ENCODE results near the gene CETP. TPM values are rescaled to one million over a fixed set of nuclear protein-coding genes. Genes with fewer than 3 reads are reported as not detected.

Gene CETP
- total and polyA plus RNA-seq, 2 of the 8 experiments (the other 6 are each of a cell fraction or from before 2014, with no cell fraction given) = not detected

DNA sequence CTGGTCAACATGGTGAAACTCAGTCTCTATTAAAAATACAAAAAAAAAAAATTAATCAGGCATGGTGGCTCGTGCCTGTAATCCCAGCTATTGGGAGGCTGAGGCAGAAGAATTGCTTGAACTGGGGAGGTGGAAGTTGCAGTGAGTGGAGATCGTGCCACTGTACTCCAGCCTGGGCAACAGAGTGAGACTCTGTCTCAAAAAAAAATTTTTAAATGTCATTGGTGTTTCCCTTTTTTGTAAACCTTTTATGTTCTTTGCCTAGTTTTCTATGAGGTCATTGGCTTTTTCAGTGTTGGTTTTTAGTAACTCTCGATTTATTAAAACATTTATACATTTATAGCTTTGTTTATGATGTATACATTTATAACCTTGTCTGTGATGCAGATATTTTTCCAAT is 45.8 kb downstream of the CETP start:
- Histone ChIP-seq H3K4me1 (replicated peaks in 1 of 4; ENCODE audit: control insufficient read depth in 3 of 4, insufficient read depth in 4 of 4, low read length in 3 of 4) (peaks cover 0 to 11% (median 6%) of the 10 kb centered on the region in 4 experiments; a peak in 4 of 7 replicates), H4K91ac (replicated peaks; ENCODE audit: insufficient read length, low read length) (no peak overlapping the region), H4K20me1 (replicated peaks in 1 of 2; ENCODE audit: control insufficient read depth in 1 of 2, insufficient read depth in 2 of 2, low read length in 2 of 2) (no peaks in the 10 kb centered on the region), H3K27me3 (replicated peaks in 1 of 4; ENCODE audit: control insufficient read depth in 3 of 4, extremely low read depth in 1 of 4, insufficient read depth in 3 of 4, low read length in 3 of 4) (no peaks in the 10 kb centered on the region), H2AFZ (ENCODE audit: low read length) (no peak overlapping the region), H3K23me2 (ENCODE audit: low read depth, low read length) (no peaks in the 10 kb centered on the region), H3K4me3 (ENCODE audit: extremely low read depth in 1 of 4, insufficient read depth in 2 of 4, low read depth in 3 of 4, low read length in 4 of 4) (no peak overlapping the region), H2BK12ac (ENCODE audit: low read depth, low read length) (no peak overlapping the region), H3K36me3 (ENCODE audit: control insufficient read depth in 2 of 4, insufficient read depth in 4 of 4, low read length in 3 of 4) (no peaks in the 10 kb centered on the region), H3K27ac (ENCODE audit: low read depth, low read length) (no peak overlapping the region), H2AK5ac (ENCODE audit: low read depth, low read length) (no peak overlapping the region), H2BK120ac (replicated peaks; ENCODE audit: low read depth, low read length) (no peak overlapping the region), H3K14ac (ENCODE audit: insufficient read length) (no peak overlapping the region), H2BK20ac (ENCODE audit: low read length) (no peak overlapping the region), H2BK5ac (ENCODE audit: low read depth, low read length) (no peak overlapping the region), H2BK15ac (ENCODE audit: low read length) (no peak overlapping the region), H3K9me3 (ENCODE audit: insufficient read depth in 2 of 2, low read depth in 1 of 2, low read length in 1 of 2) (no peaks in the 10 kb centered on the region), H3K9ac (replicated peaks in 1 of 4; ENCODE audit: extremely low read depth in 1 of 4, low read depth in 3 of 4, low read length in 3 of 4) (no peak overlapping the region), H4K5ac (ENCODE audit: insufficient read length, low read depth, low read length) (no peak overlapping the region), H3K4ac (replicated peaks; ENCODE audit: insufficient read length, low read depth, low read length) (no peak overlapping the region), H3K79me2 (ENCODE audit: control insufficient read depth in 1 of 2, insufficient read depth in 2 of 2, low read length in 2 of 2) (no peaks in the 10 kb centered on the region), H3K18ac (ENCODE audit: extremely low read depth, low read length) (no peak overlapping the region), H3K79me1 (ENCODE audit: low read depth, low read length) (no peaks in the 10 kb centered on the region), H3K23ac (ENCODE audit: insufficient read length) (no peak overlapping the region), H4K8ac (ENCODE audit: extremely low read depth, insufficient read depth, low read length) (no peak overlapping the region), H3K4me2 (ENCODE audit: insufficient read depth in 1 of 2, low read depth in 2 of 2, low read length in 2 of 2) (no peak overlapping the region), H3K56ac (replicated peaks; ENCODE audit: insufficient read length, low read depth, low read length) (no peak overlapping the region)
- FAIRE-seq (no peak), DNase-seq (ENCODE audit: low read depth in 1 of 2, low spot score in 2 of 2) (no peak)
- TF ChIP-seq SIX5 (IDR thresholded peaks at IDR 0.05; ENCODE audit: low read depth, low read length) (no peak), SP2 (IDR thresholded peaks at IDR 0.05; ENCODE audit: low read length) (no peak), SUZ12 (IDR thresholded peaks at IDR 0.05; ENCODE audit: low read length) (no peak), SP1 (IDR thresholded peaks at IDR 0.05; ENCODE audit: low read depth, low read length) (no peak), SAP30 (IDR thresholded peaks at IDR 0.05; ENCODE audit: insufficient read depth, insufficient replicate concordance, low read length) (no peak), CHD1 (IDR thresholded peaks at IDR 0.05; ENCODE audit: low read depth, low read length) (no peak), ASH2L (IDR thresholded peaks at IDR 0.05; ENCODE audit: low read length) (no peak), POU5F1 (IDR thresholded peaks at IDR 0.05; ENCODE audit: low read depth, low read length) (no peak), CEBPB (IDR thresholded peaks at IDR 0.05; ENCODE audit: low read depth, low read length) (no peak), JUND (IDR thresholded peaks at IDR 0.05; ENCODE audit: low read length) (no peak), TAF7 (optimal IDR thresholded peaks at IDR 0.05; ENCODE audit: borderline replicate concordance, low read depth, low read length) (no peak), FOSL1 (IDR thresholded peaks at IDR 0.05; ENCODE audit: insufficient read depth, low read depth, low read length) (no peak), RAD21 (IDR thresholded peaks at IDR 0.05 in 1 of 2, conservative IDR thresholded peaks at IDR 0.05 in 1 of 2; ENCODE audit: low read depth in 2 of 2, low read length in 2 of 2) (no peak)
- POLR2A ChIA-PET (ENCODE audit: partially characterized antibody) = interaction anchor here (0.9 kb wide), 1 partner anchor 9 kb away, joined by 3 read pairs; no protein-coding TSS in a partner anchor
- WGBS, 2 experiments (ENCODE audit: extremely low coverage in 1 of 2, insufficient coverage in 1 of 2, insufficient read length in 1 of 2, insufficient replicate concordance in 2 of 2, low coverage in 1 of 2, low lambda C conversion rate in 2 of 2, missing lambda C conversion rate in 1 of 2) = 82% methylated on average over 3 of the region's 3 CpGs; no CpG with 5 or more reads in 1 of the 2 experiments
- CTCF ChIA-PET (ENCODE audit: partially characterized antibody) = interaction anchor here (0.6 to 1.3 kb wide), 2 partner anchors 18 to 39 kb away, joined by 3 to 5 read pairs; partner anchors contain the start of gene NLRC5
